Chondrocyte (in vitro differentiated cells): Measurements from ENCODE around the gene DUSP22. TPM values are rescaled to one million over a fixed set of nuclear protein-coding genes. Genes with fewer than 3 reads are reported as not detected.

Source experiments
- DNase-seq: peaks from one replicate; pipeline ENCODE4 v3.0.0; 2021; ENCODE audit warnings: mixed read lengths, low spot score
- H3K27ac Mint-ChIP-seq: one replicate; pipeline ENCODE4 v1.8.0; 2021; ENCODE audit warnings: mild to moderate bottlenecking, moderate library complexity, mixed read lengths; ENCODE audit not compliant: unreplicated experiment
- H3K27me3 Mint-ChIP-seq: 2 replicates; pipeline ENCODE4 v1.8.0; 2021; ENCODE audit warnings: low read depth, mixed read lengths
- H3K36me3 Mint-ChIP-seq: 2 replicates; pipeline ENCODE4 v1.8.0; 2021; ENCODE audit warnings: low read depth, mixed read lengths
- H3K4me1 Mint-ChIP-seq: 2 replicates; pipeline ENCODE4 v1.8.0; 2021; ENCODE audit warnings: low read depth, mild to moderate bottlenecking, mixed read lengths
- H3K4me3 Mint-ChIP-seq: one replicate; pipeline ENCODE4 v1.8.0; 2021; ENCODE audit warnings: mild to moderate bottlenecking, moderate library complexity, mixed read lengths; ENCODE audit not compliant: unreplicated experiment
- H3K9me3 Mint-ChIP-seq: 2 replicates; pipeline ENCODE4 v1.8.0; 2021; ENCODE audit warnings: low read depth, mixed read lengths
- CTCF ChIP-seq: fragments of 200-600 bp; sonication (generic); IDR thresholded peaks from 2 replicates; pipeline ENCODE4 v1.5.0; 2021; ENCODE audit warnings: antibody characterized with exemption, mild to moderate bottlenecking, moderate library complexity
- total RNA-seq: library from RNA; stranded (reverse); gene quantifications from 3 replicates; pipeline ENCODE4 v1.2.1, GENCODE V29; 2021

Gene DUSP22
- total RNA-seq, 1 donor from 2014 or later: 34.2 TPM

GRCh38 chr6:308768-309167, 16.5 kb downstream of the DUSP22 start:
- H3K9me3 Mint-ChIP-seq: peaks cover 16% of the 10 kb centered on the region
- no peaks in the 10 kb centered on the region for H3K27me3 Mint-ChIP-seq
- H3K36me3 Mint-ChIP-seq: peaks cover 5% of the 10 kb centered on the region

GRCh38 chr6:309947-310346, 17.7 kb downstream of the DUSP22 start:
- no peak overlapping the region for H3K27ac Mint-ChIP-seq
- DNase-seq: no peak
- H3K27me3 Mint-ChIP-seq: no peaks in the 10 kb centered on the region
- H3K4me3 Mint-ChIP-seq: no peak overlapping the region
- H3K4me1 Mint-ChIP-seq: no peaks in the 10 kb centered on the region
- peaks cover 15% of the 10 kb centered on the region for H3K9me3 Mint-ChIP-seq
- no peak for TF ChIP-seq CTCF
- H3K36me3 Mint-ChIP-seq: peaks cover under 1% of the 10 kb centered on the region

More at GRCh38 chr6:308768-309167, 16.5 kb downstream of the DUSP22 start:
- DNase-seq: no peak
- H3K4me1 Mint-ChIP-seq: no peaks in the 10 kb centered on the region
- no peak for TF ChIP-seq CTCF
- no peak overlapping the region for H3K27ac Mint-ChIP-seq
- H3K4me3 Mint-ChIP-seq: no peak overlapping the region

- Mint-ChIP-seq H3K9me3 (peaks cover 17% of the 10 kb centered on the region), H3K36me3 (peaks cover 2% of the 10 kb centered on the region), H3K27me3 (no peaks in the 10 kb centered on the region), H3K4me1 (peaks cover 3% of the 10 kb centered on the region), H3K4me3 (no peak overlapping the region), H3K27ac (no peak overlapping the region)
- no peak for TF ChIP-seq CTCF
- no peak for DNase-seq
These were observed 18.4 kb downstream of the DUSP22 start for GRCh38 chr6:310671-311070.

GRCh38 chr6:311679-312220, 19.5 kb downstream of the DUSP22 start:
- Mint-ChIP-seq H3K9me3 (peaks cover 19% of the 10 kb centered on the region), H3K27ac (no peak overlapping the region), H3K4me1 (peaks cover 9% of the 10 kb centered on the region), H3K36me3 (peaks cover 3% of the 10 kb centered on the region), H3K27me3 (no peaks in the 10 kb centered on the region), H3K4me3 (no peak overlapping the region)
- DNase-seq: no peak
- no peak for TF ChIP-seq CTCF

- H3K36me3 Mint-ChIP-seq: peaks cover 3% of the 10 kb centered on the region
- no peaks in the 10 kb centered on the region for H3K27me3 Mint-ChIP-seq
- H3K27ac Mint-ChIP-seq: no peak overlapping the region
- DNase-seq: no peak
- peaks cover 9% of the 10 kb centered on the region for H3K4me1 Mint-ChIP-seq
- H3K9me3 Mint-ChIP-seq: peaks cover 18% of the 10 kb centered on the region
- TF ChIP-seq CTCF: no peak
- no peak overlapping the region for H3K4me3 Mint-ChIP-seq
These were observed 20.8 kb downstream of the DUSP22 start for GRCh38 chr6:313087-313486.
